ENCODE measurements around the gene CNTD1. TPM values are rescaled to one million over a fixed set of nuclear protein-coding genes. Genes with fewer than 3 reads are reported as not detected.
"Not testable (repeated sequence)": the region's sequence is repeated elsewhere in the genome, so short reads cannot be mapped to it uniquely, and the experiment has no call there.

CNTD1 gene
- polyA plus RNA-seq, 2 of the 4 experiments (the other 2 are of a cell fraction), result 0.06 to 0.10 TPM

DNA sequence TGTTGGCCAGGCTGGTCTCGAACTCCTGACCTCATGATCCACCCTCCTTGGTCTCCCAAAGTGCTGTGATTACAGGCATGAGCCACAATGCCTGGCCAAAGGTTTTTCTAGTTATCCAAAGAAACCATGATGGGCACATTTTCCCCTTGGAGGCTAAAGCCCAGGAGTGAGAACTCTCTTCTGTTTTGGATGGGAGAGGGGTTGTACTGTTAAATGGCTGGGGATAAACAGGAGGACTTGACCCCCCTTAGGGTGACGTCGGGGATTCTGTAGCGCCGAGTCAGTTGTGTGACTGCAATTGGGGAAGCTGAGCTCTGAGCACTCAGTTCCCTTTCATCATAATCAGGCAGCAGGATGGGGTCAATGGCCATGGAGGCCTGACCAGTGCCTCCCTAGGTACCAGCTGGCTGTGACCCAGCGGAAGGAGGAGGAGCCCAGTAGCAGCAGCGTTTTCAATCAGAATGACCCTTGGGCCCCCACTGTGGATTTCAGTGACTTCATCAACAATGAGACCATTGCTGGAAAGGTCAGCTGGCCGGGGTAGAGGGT lies 56.5 kb downstream of the CNTD1 start:
- DNase-seq (ENCODE audit: low read depth in 1 of 2, low spot score in 1 of 2), result no peak
- CTCF ChIA-PET, result interaction anchor here (0.6 to 20.4 kb wide), 12 partner anchors 10 to 277 kb away, joined by 3 to 372 read pairs (median 4); partner anchors contain the start of genes AOC2, BECN1, PSME3 and RPL27
- Histone ChIP-seq H3K9me3 (no peaks in the 10 kb centered on the region), H3K4me3 (no peak overlapping the region), H3K4me2 (no peak overlapping the region), H3K4me1 (no peaks in the 10 kb centered on the region), H3K27ac (no peak overlapping the region)
- TF ChIP-seq JUN (IDR thresholded peaks at IDR 0.05), result no peak
- TF ChIP-seq CHD4 (IDR thresholded peaks at IDR 0.05; ENCODE audit: borderline replicate concordance), result no peak
- ATAC-seq, result no peak
- whole genome bisulfite sequencing (ENCODE audit: missing lambda C conversion rate), result 73% methylated on average over 8 of the region's 8 CpGs
- no peak for FAIRE-seq
- POLR2A ChIA-PET, result no interaction called here

DNA sequence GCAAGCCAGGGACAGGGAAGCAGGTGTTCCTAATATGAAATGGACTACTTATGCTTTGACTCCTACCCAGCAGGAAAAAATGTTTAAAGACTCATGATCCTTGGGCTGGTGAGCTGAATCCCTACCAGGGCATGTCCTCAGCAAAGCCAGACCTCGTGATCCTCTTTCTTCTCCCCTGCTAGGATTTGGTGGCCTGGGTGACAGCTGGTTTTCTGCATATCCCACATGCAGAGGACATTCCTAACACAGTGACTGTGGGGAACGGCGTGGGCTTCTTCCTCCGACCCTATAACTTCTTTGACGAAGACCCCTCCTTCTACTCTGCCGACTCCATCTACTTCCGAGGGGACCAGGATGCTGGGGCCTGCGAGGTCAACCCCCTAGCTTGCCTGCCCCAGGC lies 57.4 kb downstream of the CNTD1 start:
- FAIRE-seq; POLR2A ChIA-PET; H3K4me3 ChIP-seq; ATAC-seq; DNase-seq (ENCODE audit: low read depth in 1 of 2, low spot score in 1 of 2); H3K9me3 ChIP-seq; H3K4me2 ChIP-seq; H3K27ac ChIP-seq; H3K4me1 ChIP-seq: not testable (repeated sequence)
- WGBS (ENCODE audit: missing lambda C conversion rate), result 80% methylated on average over 8 of the region's 8 CpGs
- CTCF ChIA-PET, result interaction anchor here (1.0 to 20.4 kb wide), 8 partner anchors 12 to 278 kb away, joined by 3 to 372 read pairs (median 8); partner anchors contain the start of genes AOC2, BECN1, PSME3 and RPL27

DNA sequence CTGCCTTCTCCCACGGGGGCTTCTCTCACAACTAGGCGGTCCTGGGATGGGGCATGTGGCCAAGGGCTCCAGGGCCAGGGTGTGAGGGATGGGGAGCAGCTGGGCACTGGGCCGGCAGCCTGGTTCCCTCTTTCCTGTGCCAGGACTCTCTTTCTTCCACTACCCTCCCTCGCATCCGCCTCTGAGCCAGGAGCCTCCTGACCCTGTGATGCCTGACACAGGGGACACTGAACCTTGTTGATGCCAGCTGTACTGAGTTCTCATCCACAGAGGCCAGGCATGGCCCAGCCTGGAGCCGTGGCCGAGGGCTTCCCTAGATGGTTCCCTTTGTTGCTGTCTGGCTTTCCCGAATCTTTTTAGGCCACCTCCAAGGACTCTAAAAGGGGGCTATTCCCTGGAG lies 57.9 kb downstream of the CNTD1 start:
- 81% methylated on average over 6 of the region's 8 CpGs for WGBS (ENCODE audit: missing lambda C conversion rate)

DNA sequence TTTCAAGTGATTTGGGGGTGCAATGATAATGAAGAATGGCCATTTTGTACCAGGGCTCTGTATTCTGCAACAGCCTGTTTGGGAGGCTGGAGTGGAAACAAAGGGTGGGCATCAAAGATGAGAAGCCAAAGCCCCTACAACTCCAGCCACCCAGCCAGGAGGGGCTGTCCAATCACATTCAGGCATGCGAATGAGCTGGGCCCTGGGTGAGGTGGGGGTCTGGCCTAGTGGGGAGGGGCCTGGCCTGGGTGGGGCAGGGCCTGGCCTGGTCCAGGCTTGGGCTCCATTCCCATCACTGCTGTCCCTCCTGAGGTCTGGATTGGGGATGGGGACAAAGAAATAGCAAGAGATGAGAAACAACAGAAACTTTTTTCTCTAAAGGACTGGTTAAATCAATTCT lies 58.7 kb downstream of the CNTD1 start:
- Histone ChIP-seq H3K4me1 (no peaks in the 10 kb centered on the region), H3K27ac (no peak overlapping the region), H3K9me3 (peaks cover 3% of the 10 kb centered on the region; the same call in 2 of the 3 replicates), H3K4me2 (no peak overlapping the region), H3K4me3 (no peak overlapping the region)
- DNase-seq (ENCODE audit: low read depth in 1 of 2, low spot score in 1 of 2), result no peak
- ChIA-PET CTCF (interaction anchor here (0.9 to 13.4 kb wide), 7 partner anchors 9 to 138 kb away, joined by 3 to 89 read pairs (median 3); partner anchors contain the start of gene AOC2), POLR2A (no interaction called here)
- TF ChIP-seq, protein P1, sequence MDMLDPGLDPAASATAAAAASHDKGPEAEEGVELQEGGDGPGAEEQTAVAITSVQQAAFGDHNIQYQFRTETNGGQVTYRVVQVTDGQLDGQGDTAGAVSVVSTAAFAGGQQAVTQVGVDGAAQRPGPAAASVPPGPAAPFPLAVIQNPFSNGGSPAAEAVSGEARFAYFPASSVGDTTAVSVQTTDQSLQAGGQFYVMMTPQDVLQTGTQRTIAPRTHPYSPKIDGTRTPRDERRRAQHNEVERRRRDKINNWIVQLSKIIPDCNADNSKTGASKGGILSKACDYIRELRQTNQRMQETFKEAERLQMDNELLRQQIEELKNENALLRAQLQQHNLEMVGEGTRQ (IDR thresholded peaks at IDR 0.05), result no peak
- no peak for TF ChIP-seq MAFK (IDR thresholded peaks at IDR 0.05; ENCODE audit: partially characterized antibody)
- no peak for TF ChIP-seq FOSB (CRISPR knock-in tag; IDR thresholded peaks at IDR 0.05)
- no peak for TF ChIP-seq SMC3 (IDR thresholded peaks at IDR 0.05)
- TF ChIP-seq KDM5A (IDR thresholded peaks at IDR 0.05), result no peak
- TF ChIP-seq EHF (CRISPR knock-in tag; IDR thresholded peaks at IDR 0.05), result no peak
- TF ChIP-seq HOXA7 (CRISPR knock-in tag; IDR thresholded peaks at IDR 0.05), result no peak
- no peak for TF ChIP-seq BHLHE40 (IDR thresholded peaks at IDR 0.05; ENCODE audit: low read depth, low read length)
- TF ChIP-seq EP300 (IDR thresholded peaks at IDR 0.05), result no peak
- TF ChIP-seq NFE2L2 (conservative IDR thresholded peaks at IDR 0.05; ENCODE audit: low read length), result no peak
- no peak for TF ChIP-seq SREBF2 (IDR thresholded peaks at IDR 0.05)
- TF ChIP-seq FOXS1 (CRISPR knock-in tag; IDR thresholded peaks at IDR 0.05), result no peak
- TF ChIP-seq KDM1A (IDR thresholded peaks at IDR 0.05; ENCODE audit: low read depth), result no peak
- TF ChIP-seq, protein P2, sequence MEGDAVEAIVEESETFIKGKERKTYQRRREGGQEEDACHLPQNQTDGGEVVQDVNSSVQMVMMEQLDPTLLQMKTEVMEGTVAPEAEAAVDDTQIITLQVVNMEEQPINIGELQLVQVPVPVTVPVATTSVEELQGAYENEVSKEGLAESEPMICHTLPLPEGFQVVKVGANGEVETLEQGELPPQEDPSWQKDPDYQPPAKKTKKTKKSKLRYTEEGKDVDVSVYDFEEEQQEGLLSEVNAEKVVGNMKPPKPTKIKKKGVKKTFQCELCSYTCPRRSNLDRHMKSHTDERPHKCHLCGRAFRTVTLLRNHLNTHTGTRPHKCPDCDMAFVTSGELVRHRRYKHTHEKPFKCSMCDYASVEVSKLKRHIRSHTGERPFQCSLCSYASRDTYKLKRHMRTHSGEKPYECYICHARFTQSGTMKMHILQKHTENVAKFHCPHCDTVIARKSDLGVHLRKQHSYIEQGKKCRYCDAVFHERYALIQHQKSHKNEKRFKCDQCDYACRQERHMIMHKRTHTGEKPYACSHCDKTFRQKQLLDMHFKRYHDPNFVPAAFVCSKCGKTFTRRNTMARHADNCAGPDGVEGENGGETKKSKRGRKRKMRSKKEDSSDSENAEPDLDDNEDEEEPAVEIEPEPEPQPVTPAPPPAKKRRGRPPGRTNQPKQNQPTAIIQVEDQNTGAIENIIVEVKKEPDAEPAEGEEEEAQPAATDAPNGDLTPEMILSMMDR (IDR thresholded peaks at IDR 0.05), result no peak
- TF ChIP-seq FOSL2 (IDR thresholded peaks at IDR 0.05), result no peak
- no peak for TF ChIP-seq FOSL2 (CRISPR knock-in tag; IDR thresholded peaks at IDR 0.05)
- TF ChIP-seq ESRRA (IDR thresholded peaks at IDR 0.05; ENCODE audit: borderline replicate concordance, low read length), result no peak
- no peak for TF ChIP-seq TFCP2L1 (CRISPR knock-in tag; IDR thresholded peaks at IDR 0.05)
- TF ChIP-seq, protein P3, sequence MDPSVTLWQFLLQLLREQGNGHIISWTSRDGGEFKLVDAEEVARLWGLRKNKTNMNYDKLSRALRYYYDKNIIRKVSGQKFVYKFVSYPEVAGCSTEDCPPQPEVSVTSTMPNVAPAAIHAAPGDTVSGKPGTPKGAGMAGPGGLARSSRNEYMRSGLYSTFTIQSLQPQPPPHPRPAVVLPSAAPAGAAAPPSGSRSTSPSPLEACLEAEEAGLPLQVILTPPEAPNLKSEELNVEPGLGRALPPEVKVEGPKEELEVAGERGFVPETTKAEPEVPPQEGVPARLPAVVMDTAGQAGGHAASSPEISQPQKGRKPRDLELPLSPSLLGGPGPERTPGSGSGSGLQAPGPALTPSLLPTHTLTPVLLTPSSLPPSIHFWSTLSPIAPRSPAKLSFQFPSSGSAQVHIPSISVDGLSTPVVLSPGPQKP (IDR thresholded peaks at IDR 0.05; ENCODE audit: low read depth, low read length), result no peak
- ATAC-seq, result no peak
- WGBS (ENCODE audit: missing lambda C conversion rate), result 100% methylated on average over 1 of the region's 1 CpG
- no peak for FAIRE-seq

More for the DNA sequence above, 57.9 kb downstream of the CNTD1 start:
- H3K4me2 ChIP-seq; DNase-seq (ENCODE audit: low read depth in 1 of 2, low spot score in 1 of 2); H3K27ac ChIP-seq; H3K4me3 ChIP-seq; H3K9me3 ChIP-seq; POLR2A ChIA-PET; FAIRE-seq; H3K4me1 ChIP-seq; ATAC-seq: not testable (repeated sequence)
- CTCF ChIA-PET, result interaction anchor here (0.9 to 20.4 kb wide), 9 partner anchors 8 to 141 kb away, joined by 3 to 372 read pairs (median 4); partner anchors contain the start of genes AOC2, PSME3 and RPL27

Measured in A549 (cell line).